Stimulated activated CD8-positive, alpha-beta memory T cell treated with anti-CD3 and anti-CD28 coated beads, Interleukin-12 subunit alpha, Interleukin-12 subunit beta, amount 100 ng/mL, for 24 hours (primary cell): ENCODE measurements around the gene GBA3.

Experiments used
- DNase-seq: peaks from one replicate; pipeline ENCODE4 v3.0.0-alpha.2; 2020; ENCODE audit errors: extremely low read depth

Gene GBA3

GRCh38 chr4:22780797-22781196 is 88.1 kb downstream of the GBA3 start:
- DNase-seq: no peak

DNA sequence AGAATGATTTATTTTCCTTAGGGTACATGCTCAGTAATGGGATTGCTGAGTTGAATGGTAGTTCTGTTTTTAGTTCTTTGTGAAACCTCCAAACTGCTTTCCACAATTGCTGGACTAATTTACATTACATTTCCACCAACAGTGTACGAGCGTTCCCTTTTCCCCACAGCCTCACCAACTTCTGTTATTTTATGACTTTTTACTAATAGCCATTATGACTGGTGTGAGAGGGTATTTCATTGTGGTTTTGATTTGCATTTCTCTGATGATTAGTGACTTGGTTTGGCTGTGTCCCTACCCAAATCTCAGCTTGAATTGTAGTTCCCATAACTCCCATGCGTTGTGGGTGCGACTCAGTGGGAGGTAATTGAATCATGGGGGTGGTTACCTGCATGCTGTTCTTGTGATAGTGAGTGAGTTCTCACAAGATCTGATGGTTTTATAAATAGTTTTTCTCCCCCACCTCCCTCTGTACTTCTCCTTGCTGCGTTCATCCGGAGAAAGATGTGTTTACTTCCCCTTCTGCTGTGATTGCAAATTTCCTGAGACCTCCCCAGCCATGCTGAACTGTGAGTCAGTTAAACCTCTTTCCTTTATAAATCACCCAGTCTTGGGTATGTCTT is 95.1 kb downstream of the GBA3 start:
- DNase-seq: no peak

DNA sequence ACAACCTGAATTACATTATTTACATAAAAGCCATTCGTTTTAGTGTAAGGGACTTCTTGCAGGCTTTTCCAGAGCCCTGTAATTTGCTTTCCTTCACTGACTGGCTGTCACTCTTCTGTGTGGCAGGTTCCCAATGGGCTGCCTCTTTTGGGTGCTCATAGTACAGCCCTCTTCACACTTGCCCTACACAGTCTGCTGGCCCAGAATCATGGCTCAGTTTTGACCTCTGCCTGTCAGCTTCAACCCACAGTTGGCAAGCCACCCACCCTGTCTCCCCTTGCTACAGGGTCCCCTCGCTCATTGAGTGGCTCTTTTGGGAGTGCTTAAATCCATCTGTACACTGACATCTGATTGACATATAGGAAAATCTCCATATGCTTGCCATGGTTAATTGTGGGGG is 97.9 kb downstream of the GBA3 start:
- no peak for DNase-seq

GRCh38 chr4:22794732-22795131 is 102.0 kb downstream of the GBA3 start:
- no peak for DNase-seq

DNA sequence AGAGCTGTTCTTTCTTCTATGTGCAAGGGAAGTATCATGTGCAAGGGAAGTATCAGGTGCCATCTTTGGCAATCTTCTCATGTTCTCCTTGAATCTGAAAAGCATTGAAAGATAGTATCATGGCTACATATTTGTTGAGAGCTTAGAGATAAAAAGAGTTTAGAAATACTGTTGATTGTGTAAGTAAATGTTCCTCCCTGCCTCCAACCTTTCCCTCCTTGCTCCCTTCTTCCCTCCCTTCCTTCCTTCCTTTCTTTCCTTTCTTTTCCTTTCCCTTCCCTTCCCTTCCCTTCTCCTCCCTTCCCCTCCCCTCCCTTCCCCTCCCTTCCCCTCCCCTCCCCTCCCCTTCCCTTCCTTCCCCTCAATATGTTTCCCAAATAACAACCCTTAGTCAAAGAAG is 108.7 kb downstream of the GBA3 start:
- DNase-seq: no peak

GRCh38 chr4:22802876-22803275 is 110.1 kb downstream of the GBA3 start:
- DNase-seq: no peak

- DNase-seq: no peak
Observed at GRCh38 chr4:22803512-22803911, 110.8 kb downstream of the GBA3 start.

- DNase-seq: no peak
Observed at GRCh38 chr4:22814906-22815305, 122.2 kb downstream of the GBA3 start.

GRCh38 chr4:22824091-22824490 is 131.4 kb downstream of the GBA3 start:
- DNase-seq: no peak

GRCh38 chr4:22842360-22843018 is 149.8 kb downstream of the GBA3 start:
- DNase-seq: no peak

DNA sequence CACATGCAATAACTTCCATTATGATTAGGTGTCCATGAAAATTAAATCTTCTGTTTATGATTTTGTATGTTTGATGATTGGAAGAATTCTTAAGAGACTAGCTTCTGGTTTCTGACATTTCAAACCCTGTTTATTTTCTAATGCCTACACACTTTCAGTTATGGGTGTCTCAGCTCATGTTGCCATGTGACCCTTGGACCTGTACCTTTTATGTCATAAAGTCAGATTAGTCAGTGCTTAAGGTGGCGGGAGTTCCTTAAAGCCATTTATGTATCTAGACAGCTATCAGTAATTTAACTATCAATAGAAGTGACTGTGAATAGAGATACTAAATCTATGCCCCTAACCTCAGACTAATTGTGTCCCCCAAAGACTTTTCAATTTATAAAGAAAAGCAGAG is 155.6 kb downstream of the GBA3 start:
- DNase-seq: no peak

GRCh38 chr4:22850055-22850454 is 157.3 kb downstream of the GBA3 start:
- DNase-seq: no peak

DNA sequence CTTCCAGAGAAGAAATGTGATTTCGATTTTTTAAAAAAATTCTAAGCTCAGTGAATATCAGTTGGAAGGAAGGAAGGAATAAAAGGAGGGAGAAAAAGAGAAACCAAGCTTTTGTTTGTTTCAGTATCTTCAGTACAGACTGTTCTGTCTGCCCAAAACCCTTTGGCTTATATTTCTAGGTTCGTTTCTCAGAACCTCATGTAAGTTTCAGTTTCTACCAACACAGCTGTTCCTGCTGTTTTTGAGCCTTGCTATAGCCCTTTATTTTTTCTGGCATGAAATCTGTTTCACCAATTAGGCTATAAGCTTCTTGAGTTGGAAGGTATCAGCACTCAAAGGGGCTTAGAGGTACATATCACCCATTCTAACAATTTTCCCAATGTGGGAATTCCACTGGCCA is 157.9 kb downstream of the GBA3 start:
- DNase-seq: no peak

DNA sequence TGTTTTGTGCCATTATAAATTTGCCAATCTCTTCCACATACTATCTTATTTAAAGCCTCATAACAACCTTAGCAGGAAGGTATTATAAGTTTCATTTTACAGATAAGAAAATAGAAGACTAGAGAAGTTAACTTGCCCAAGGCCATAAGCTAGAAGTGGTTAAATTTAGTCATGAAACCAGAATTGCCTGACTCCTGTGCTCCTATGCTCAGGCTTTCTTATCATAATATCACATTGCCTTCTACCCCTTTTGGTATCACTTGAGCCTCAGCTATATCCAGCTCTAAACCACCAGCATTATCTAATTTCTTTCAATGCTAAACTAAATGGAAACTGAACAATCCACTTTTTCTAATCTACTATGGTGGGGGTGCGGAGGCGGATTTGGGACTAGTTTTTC is 164.7 kb downstream of the GBA3 start:
- no peak for DNase-seq

GRCh38 chr4:22859318-22859717 is 166.6 kb downstream of the GBA3 start:
- DNase-seq: no peak
